Cardiac fibroblast (primary cell): Measurements from ENCODE around the gene RTN1.

Experiments
- DNase-seq, 2 donors: peaks; one replicate each; pipeline versions ENCODE4 v3.0.0 to v3.0.0-alpha.2; 2010; ENCODE audit warnings: low read depth in 2 of 2
- H3K4me3 ChIP-seq, 2 donors: replicated peaks in 1 of 2; 1 replicate in 1 of 2; 2 replicates in 1 of 2; pipeline ENCODE4 v1.5.1; 2011; ENCODE audit warnings: low read depth in 2 of 2, low read length in 2 of 2, mild to moderate bottlenecking in 2 of 2, moderate library complexity in 1 of 2
- TF ChIP-seq, protein P1 (sequence below): IDR thresholded peaks from one replicate; pipeline ENCODE4 v1.5.1; 2011; ENCODE audit warnings: low read depth, mild to moderate bottlenecking, low read length, inconsistent platforms

Gene RTN1

DNA sequence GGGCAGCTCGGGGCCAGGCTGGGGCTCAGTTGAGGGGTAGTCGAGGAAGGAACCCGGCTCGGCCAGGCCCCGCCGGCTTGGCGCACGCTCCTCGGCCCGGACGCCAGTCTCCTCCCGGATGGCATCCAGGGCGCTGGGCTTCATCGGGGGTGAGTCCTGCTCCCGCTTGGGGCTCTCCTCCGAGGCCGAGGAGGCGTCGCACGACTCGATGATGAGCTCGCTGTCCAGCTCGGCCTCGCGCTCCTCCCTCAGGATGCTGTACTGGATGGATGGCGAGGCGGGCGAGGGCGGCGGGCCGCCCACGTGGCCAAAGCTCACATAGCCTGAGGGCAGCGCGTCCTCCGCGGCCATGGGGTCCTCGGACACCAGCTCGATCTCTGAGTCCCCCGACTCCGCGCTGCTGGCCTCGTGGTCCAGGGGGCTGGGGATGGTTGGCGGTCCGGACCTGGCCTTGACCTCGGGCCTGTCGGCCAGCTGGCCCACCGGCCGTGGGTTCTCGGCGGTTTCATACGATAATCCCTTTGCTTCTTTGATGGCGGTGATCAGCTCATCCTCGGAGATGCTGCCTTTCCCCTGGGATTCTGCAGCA, 143.4 kb downstream of the RTN1 start:
- TF ChIP-seq, protein P1, sequence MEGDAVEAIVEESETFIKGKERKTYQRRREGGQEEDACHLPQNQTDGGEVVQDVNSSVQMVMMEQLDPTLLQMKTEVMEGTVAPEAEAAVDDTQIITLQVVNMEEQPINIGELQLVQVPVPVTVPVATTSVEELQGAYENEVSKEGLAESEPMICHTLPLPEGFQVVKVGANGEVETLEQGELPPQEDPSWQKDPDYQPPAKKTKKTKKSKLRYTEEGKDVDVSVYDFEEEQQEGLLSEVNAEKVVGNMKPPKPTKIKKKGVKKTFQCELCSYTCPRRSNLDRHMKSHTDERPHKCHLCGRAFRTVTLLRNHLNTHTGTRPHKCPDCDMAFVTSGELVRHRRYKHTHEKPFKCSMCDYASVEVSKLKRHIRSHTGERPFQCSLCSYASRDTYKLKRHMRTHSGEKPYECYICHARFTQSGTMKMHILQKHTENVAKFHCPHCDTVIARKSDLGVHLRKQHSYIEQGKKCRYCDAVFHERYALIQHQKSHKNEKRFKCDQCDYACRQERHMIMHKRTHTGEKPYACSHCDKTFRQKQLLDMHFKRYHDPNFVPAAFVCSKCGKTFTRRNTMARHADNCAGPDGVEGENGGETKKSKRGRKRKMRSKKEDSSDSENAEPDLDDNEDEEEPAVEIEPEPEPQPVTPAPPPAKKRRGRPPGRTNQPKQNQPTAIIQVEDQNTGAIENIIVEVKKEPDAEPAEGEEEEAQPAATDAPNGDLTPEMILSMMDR = no peak
- no peak for DNase-seq
- H3K4me3 ChIP-seq = no peak overlapping the region

DNA sequence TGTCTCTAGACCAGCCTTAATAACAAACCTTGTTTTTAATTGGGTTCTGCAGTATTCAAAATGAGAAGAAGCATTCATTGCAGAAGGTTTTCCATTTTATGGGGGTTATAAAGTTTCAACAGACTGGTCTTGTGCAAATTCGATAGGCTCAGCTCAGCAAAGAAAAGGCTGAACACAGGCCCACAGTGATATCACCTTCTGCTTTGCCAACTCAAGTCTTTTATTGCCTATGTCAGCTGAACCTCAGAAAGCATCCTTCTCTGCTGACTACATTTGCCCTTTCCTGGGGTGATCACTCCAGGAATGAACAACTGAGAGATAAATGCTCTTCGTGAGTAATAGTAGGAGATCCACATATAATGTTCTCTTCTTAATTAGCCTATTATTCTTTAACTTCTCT, 159.5 kb downstream of the RTN1 start:
- TF ChIP-seq, protein P1 = no peak
- no peak for DNase-seq
- no peak overlapping the region for H3K4me3 ChIP-seq

DNA sequence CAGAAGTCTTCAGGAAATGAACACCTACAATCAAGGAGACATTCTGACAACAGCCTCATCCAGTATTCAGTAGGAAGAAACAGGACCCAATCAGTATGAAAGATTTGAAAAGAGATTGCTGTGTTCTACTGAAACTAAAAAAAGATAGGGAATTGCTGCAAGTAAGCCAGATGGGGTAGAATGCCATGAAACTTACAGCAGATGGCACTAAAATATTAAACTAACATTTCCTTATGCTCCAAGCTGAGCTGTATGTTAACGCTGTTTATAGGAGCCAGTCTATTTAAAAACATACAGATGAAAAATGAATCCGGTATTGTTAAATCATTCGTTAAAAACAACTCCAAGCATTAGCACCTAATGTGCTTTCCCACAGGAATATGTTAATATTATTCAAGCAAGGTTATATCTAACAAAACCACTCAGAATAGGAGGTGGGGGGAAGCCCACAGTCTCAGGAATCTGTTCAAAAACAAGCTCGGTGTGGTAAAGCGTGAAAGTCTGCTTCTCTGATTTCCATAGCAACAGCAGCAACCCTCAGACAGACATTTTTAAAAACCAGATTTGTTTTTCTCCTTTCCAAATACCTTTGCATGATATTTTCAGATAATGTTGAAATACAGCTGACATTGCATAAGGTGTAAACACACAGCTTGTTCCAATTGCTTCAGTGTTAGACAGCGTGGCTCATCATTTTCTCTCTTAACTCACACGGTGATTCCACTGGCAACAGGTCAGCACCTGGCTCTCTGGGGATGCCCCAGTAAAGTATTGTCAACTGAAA, 162.6 kb downstream of the RTN1 start:
- no peak overlapping the region for H3K4me3 ChIP-seq
- peak in 1 of 2 donors; percentile 10 for DNase-seq
- TF ChIP-seq, protein P1 = no peak

DNA sequence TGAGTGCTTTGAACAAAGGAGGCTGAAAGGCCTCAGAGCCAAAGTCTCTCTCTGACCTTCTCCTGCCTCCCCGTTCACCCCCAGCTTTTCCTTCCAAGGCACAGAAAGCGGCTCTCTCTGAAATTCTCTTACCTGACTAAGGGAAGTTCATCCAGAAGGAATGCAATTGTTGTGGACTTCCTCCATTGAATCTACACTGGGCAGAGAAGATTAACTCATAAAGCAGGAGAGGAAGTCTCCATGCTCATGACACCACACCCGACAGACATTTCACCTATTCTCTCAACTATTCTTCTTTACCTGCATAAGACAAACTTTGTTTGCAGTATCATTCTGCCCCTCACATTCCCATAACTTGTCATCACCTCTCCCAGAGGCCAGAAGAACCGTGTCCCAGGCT, 164.7 kb downstream of the RTN1 start:
- TF ChIP-seq, protein P1 = no peak
- DNase-seq = no peak

DNA sequence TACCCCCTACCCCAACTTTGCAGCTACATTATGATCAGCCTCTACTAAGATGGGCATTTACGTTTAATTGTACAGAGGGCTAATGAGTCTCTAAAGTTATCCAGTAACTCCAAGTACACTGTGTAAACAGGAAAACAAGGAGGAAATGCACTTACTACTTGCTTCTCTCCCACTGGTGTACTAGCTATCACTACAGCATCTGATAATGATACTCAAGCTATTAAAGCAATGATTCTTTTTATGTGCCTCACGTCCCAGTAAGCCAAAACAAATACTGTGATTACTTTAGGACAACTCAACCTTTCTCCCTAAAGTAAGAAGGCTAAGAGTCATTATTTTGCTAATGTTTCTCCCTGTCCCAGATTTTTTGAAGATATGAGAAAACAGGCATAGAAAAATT, 165.3 kb downstream of the RTN1 start:
- H3K4me3 ChIP-seq = no peak overlapping the region
- no peak for DNase-seq
- TF ChIP-seq, protein P1 = no peak

More for the DNA sequence above, 164.7 kb downstream of the RTN1 start:
- no peak overlapping the region for H3K4me3 ChIP-seq

DNA sequence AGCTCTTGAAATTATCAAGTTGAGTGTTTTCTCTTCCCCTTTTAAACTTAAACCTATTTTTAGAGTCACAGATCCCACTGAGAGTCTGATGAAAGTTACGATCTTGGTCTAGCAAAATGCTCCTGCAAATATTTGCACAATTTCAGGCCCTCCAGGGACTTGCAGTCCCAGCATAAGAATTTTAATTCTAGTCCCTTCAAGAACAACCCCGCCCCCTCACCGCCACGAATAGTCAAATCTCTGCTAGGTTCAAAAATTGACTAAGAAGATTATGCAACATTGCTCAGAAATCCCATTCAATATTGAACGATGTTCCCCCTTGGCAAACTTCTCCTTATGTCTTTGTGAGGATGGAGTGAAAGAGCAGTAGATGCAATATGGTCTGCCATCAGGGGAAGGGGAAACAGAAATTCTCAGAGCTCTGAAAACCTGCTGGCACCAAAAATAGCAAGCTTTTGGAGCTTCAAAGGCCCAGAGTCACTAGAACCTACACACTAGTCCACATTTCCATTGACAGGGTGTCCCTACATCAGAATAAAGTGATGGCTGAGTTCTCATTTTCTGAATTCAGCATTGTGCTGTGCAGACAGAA, 166.4 kb downstream of the RTN1 start:
- no peak for DNase-seq
- H3K4me3 ChIP-seq = no peak overlapping the region
- TF ChIP-seq, protein P1 = no peak
